Activated T-cell treated with anti-CD3 and anti-CD28 coated beads, Interleukin-2, amount 50 U/mL, for 24 hours (primary cell): Measurements from ENCODE around the gene KCNIP4.

ENCODE experiments used
- DNase-seq: peaks from one replicate; pipeline ENCODE4 v3.0.0-alpha.2; 2020
- H3K27ac Mint-ChIP-seq: 2 replicates; pipeline ENCODE4 v1.8.0; 2020; ENCODE audit warnings: mild to moderate bottlenecking, mixed read lengths
- H3K27me3 Mint-ChIP-seq: 2 replicates; pipeline ENCODE4 v1.8.0; 2020; ENCODE audit warnings: mixed read lengths
- H3K36me3 Mint-ChIP-seq: 2 replicates; pipeline ENCODE4 v1.8.0; 2020; ENCODE audit warnings: low read depth, mixed read lengths
- H3K4me1 Mint-ChIP-seq: 2 replicates; pipeline ENCODE4 v1.8.0; 2020; ENCODE audit warnings: low read depth, mixed read lengths
- H3K4me3 Mint-ChIP-seq: 2 replicates; pipeline ENCODE4 v1.8.0; 2020; ENCODE audit warnings: mild to moderate bottlenecking, moderate library complexity, mixed read lengths
- H3K9me3 Mint-ChIP-seq: 2 replicates; pipeline ENCODE4 v1.8.0; 2020; ENCODE audit warnings: mixed read lengths

The KCNIP4 gene

DNA sequence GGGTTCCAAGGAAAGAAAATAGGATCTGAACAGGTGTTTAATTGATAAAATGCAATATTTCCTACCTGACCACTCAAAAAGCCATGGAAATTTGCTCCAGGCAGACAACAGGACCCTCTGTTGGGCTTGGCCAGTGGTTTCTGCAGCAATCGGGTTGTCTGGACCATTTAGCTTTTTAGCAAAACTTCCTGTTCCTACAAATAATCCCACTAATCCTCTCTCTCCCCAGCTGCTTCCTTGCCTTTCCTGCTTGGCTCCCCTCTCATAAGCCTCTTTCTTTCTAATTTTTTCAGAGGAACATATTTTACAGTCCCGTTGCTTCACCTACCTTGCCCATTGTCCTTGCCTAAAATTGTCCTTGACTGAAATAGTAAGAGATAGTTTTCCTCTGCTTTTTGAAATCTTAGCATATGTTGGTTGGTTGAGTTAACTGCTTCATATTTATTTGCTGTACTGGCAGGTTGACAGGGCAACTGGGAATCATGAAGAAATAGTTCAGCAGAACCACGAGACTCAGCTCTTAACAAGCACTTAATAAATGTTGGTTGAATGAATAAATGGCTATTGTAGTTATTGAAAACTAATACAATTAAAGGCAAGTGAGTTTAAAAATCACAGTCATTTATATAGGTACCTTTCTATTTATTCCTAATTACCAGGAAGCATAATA is 259.8 kb downstream of the KCNIP4 start:
- Mint-ChIP-seq H3K36me3 (no peaks in the 10 kb centered on the region), H3K4me1 (no peaks in the 10 kb centered on the region), H3K4me3 (no peak overlapping the region), H3K27me3 (no peaks in the 10 kb centered on the region), H3K27ac (no peak overlapping the region), H3K9me3 (peaks cover 4% of the 10 kb centered on the region)
- no peak for DNase-seq

DNA sequence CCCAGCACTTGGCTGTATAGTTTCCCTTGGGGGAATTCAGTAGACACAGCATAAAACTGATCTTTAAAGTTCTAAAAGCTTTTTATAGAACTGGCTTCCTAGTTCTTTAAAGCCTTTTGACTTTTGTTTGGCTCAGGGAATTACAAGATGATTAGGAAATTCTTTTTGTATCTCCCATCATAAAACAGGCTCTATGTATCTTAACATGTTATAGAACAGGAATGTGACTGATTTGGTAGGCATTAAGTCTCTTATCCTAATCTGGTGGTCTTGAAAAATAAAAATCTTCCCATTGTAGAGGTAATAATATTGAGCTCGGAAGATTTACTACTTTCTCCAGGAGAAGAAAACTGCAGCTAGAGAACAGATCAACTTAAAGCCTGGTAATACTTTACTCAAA is 262.7 kb downstream of the KCNIP4 start:
- Mint-ChIP-seq H3K27me3 (no peaks in the 10 kb centered on the region), H3K36me3 (no peaks in the 10 kb centered on the region), H3K27ac (no peak overlapping the region), H3K4me3 (no peak overlapping the region), H3K9me3 (peaks cover 10% of the 10 kb centered on the region), H3K4me1 (no peaks in the 10 kb centered on the region)
- DNase-seq: no peak

DNA sequence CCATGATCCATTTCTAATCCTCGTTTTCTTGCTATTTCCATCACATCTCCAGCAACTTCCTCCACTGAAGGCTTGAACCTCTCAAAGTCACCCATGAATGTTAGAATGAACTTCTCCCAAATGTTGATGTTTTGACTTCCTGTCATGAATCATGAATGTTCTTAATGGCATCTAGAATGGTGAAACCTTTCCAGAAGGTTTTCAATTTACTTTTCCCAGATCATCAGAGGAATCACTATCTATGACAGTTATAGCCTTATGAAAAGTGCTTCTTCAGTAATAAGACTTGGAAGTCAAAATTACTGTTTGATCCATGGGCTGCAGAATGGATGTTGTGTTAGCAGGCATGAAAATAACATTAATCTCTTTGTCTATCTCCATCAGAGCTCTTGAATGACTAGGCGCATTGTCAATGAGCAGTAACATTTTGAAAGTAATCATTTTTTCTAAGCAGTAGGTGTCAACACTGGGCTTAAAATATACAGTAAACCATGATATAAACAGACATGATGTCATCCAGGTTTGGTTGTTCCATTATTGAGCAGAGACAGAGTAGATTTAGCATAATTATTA is 268.2 kb downstream of the KCNIP4 start:
- H3K27me3 Mint-ChIP-seq: no peaks in the 10 kb centered on the region
- H3K4me3 Mint-ChIP-seq: no peak overlapping the region
- peaks cover 12% of the 10 kb centered on the region for H3K9me3 Mint-ChIP-seq
- H3K27ac Mint-ChIP-seq: no peak overlapping the region
- no peaks in the 10 kb centered on the region for H3K36me3 Mint-ChIP-seq
- H3K4me1 Mint-ChIP-seq: no peaks in the 10 kb centered on the region
- DNase-seq: no peak

DNA sequence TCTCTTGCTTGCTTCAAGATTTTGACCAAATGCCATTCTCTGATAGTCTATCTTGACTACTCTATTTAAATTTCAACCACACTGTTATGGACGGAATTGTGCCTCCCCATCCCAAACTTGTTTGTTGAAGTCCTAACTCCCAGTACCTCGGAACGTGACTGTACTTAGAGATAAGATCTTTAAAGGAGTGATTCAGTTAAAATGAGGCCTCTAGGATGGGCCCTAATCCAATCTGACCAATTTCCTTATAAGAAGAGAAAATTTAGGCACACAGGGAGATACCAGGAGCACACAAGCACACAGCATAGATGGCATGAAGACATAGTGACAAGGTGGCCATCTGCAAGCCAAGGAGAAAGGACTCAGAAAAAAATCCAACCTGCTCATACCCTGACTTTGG is 269.9 kb downstream of the KCNIP4 start:
- no peak overlapping the region for H3K27ac Mint-ChIP-seq
- DNase-seq: no peak
- no peaks in the 10 kb centered on the region for H3K27me3 Mint-ChIP-seq
- no peaks in the 10 kb centered on the region for H3K36me3 Mint-ChIP-seq
- no peaks in the 10 kb centered on the region for H3K4me1 Mint-ChIP-seq
- H3K9me3 Mint-ChIP-seq: peaks cover 12% of the 10 kb centered on the region
- no peak overlapping the region for H3K4me3 Mint-ChIP-seq

DNA sequence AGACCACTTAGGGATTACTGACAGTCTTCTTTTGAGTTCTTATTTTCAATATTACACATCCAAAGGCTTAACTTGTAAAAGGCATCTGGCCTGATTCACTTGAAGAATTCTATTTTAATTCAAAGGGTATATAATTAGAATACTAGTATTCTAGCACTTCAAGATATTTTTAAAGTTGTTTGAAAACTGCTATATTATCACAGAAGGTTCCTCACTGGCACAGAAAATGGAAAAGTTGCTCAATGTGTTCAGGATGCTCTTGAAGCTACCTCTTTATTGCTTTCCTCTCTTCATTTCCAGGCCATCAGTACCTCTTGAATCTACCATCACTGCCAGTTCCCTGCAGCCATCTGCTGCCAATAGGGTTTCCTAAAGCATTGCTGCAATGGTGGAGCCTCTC is 271.4 kb downstream of the KCNIP4 start:
- H3K4me3 Mint-ChIP-seq: no peak overlapping the region
- H3K4me1 Mint-ChIP-seq: no peaks in the 10 kb centered on the region
- peaks cover 10% of the 10 kb centered on the region for H3K9me3 Mint-ChIP-seq
- no peaks in the 10 kb centered on the region for H3K27me3 Mint-ChIP-seq
- no peaks in the 10 kb centered on the region for H3K36me3 Mint-ChIP-seq
- no peak for DNase-seq
- H3K27ac Mint-ChIP-seq: no peak overlapping the region

DNA sequence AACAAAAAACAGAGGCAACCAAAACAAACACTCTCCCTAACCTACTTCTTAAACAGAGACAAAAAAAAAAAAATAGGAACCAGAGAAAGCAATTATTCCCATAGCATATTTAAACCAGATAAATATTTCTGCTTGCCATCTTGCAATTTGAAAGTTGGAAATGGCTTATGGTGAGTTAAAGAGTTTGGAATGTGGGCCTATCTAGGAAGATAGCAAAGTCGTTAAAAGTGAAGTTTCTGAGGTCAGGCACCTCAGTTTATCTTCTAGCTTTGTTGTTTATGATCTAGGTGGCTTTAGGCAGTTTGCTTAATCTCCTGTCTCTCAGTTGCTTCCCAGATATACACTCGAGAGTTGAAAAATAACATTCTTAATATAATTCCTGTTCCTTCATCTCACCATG is 284.2 kb downstream of the KCNIP4 start:
- Mint-ChIP-seq H3K4me1 (no peaks in the 10 kb centered on the region), H3K4me3 (no peak overlapping the region), H3K27me3 (no peaks in the 10 kb centered on the region), H3K9me3 (peaks cover 5% of the 10 kb centered on the region), H3K36me3 (no peaks in the 10 kb centered on the region), H3K27ac (no peak overlapping the region)
- no peak for DNase-seq

DNA sequence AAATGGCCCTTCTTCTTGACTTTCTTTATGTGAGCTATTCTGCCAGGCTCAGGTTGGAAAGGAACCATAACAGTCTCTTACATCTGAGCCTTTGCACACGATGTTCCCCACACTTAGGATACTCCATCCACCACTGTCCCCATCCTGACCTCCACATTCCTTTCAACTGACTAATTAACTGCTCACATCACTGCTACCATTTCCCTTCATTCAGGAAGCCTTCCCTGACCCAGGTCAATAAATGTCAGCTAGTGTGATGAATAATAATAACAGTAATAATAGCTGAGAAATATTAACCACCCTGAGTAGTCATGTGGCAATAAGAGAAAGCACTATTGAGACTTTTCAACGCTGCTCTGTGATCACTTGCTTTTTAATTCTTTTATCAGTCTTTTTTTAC is 291.7 kb downstream of the KCNIP4 start:
- no peaks in the 10 kb centered on the region for H3K36me3 Mint-ChIP-seq
- peaks cover 5% of the 10 kb centered on the region for H3K9me3 Mint-ChIP-seq
- no peaks in the 10 kb centered on the region for H3K27me3 Mint-ChIP-seq
- no peak overlapping the region for H3K4me3 Mint-ChIP-seq
- DNase-seq: no peak
- no peak overlapping the region for H3K27ac Mint-ChIP-seq
- no peaks in the 10 kb centered on the region for H3K4me1 Mint-ChIP-seq

DNA sequence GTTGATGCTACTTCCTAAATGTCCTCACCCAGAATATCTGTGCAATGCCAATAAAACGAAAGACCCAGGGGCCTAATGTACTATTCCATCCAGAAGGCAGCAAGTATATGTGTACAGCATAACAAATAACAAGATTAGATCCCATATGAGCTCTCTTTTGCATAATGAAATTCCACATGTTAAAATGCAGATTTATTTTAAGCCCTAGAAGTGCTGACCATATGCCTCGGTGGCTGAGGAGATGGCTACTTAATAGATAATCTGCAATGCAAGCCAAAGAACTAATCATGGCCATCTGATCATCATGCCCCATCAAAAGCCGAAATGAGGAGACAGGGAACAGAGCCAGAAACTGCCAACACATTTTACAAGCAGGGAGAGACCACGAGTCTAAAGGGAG is 293.5 kb downstream of the KCNIP4 start:
- DNase-seq: no peak
- Mint-ChIP-seq H3K27ac (no peak overlapping the region), H3K4me1 (no peaks in the 10 kb centered on the region), H3K27me3 (no peaks in the 10 kb centered on the region), H3K4me3 (no peak overlapping the region), H3K9me3 (peaks cover 5% of the 10 kb centered on the region), H3K36me3 (no peaks in the 10 kb centered on the region)

DNA sequence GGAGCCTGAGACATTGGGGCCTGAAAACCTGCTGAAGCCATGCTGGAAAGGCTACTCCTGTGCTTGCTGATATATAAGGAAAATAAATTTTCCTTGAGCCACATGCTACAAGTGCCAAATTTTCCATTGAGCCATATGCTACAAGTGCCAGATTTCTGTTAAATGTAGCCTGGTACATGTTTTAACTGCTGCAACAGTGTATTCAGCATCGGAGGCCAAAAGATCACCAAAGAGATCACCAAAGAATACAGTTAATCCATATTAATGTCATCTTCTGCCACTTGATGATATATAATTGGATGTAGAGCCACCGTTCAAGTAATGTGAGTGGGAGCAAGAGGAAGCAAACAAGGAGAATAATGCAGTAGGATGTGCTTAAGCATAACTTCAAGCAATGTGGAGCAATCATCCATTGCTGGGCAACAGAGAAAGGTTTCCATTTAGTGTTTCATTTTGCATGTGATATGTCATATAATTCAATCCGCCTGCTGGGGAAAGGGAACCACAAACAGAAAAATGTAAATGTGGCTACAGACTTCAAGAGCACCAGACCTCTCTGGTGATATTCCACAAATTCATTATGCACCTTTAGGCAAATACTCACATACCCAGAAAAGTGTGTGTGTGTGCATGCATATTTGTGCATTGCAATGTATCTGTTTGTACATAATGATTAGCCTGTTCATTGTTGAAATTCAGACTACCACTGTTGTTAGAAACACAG is 295.9 kb downstream of the KCNIP4 start:
- DNase-seq: no peak
- H3K27ac Mint-ChIP-seq: no peak overlapping the region
- no peaks in the 10 kb centered on the region for H3K36me3 Mint-ChIP-seq
- H3K4me1 Mint-ChIP-seq: no peaks in the 10 kb centered on the region
- H3K27me3 Mint-ChIP-seq: no peaks in the 10 kb centered on the region
- H3K4me3 Mint-ChIP-seq: no peak overlapping the region
- peaks cover 5% of the 10 kb centered on the region for H3K9me3 Mint-ChIP-seq

DNA sequence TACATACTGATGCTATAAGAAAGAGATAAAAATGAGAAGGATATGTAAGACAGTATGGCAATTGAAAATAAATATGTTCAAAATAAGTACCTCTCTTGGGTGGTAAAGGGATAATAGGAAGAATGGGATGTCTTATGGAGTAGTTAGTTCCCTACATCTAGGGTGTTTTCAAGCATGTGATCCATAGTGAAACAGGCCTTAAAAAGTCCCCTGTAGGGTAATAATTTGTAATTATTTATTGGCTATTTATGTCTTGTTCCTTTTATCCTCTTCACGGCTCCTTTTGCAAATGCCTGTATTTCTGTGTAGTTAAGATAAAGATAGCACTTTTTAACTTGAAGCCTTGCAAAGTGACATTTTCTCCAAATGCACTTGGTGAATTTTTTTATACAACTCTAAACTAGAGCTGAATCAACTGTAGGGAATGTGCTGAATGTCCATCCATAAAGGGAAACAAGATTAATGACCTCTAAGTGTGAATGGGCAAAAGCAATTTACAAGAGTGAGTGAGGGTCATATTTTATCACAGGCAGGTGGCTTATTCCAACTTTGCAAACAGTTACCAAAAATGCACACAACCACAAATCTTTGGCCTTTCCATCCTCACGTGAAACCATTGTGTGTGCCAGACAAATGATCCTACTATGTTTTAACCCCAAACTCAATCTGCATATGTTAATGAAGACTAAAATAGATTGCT is 299.0 kb downstream of the KCNIP4 start:
- no peak for DNase-seq
- no peak overlapping the region for H3K27ac Mint-ChIP-seq
- H3K4me3 Mint-ChIP-seq: no peak overlapping the region
- H3K27me3 Mint-ChIP-seq: no peaks in the 10 kb centered on the region
- no peaks in the 10 kb centered on the region for H3K9me3 Mint-ChIP-seq
- H3K36me3 Mint-ChIP-seq: no peaks in the 10 kb centered on the region
- no peaks in the 10 kb centered on the region for H3K4me1 Mint-ChIP-seq

DNA sequence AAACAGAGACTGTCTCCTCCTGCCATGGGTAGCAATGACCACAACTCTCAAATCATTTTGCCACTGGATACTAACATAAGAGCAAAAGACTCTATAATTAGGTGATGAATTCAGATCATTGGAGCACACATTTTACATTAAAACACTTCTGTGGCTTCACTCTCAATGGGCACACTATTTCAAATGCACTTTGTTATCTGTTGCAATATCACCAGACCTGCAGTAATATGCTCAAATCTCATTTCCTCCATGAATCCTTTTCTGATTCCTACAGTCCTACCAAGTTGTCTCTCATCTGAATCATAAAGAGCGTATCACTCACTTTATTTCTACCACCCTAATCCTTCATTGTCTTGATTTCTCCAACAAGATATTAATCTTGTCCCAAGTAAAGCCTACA is 302.8 kb downstream of the KCNIP4 start:
- Mint-ChIP-seq H3K4me3 (no peak overlapping the region), H3K4me1 (no peaks in the 10 kb centered on the region), H3K27me3 (no peaks in the 10 kb centered on the region), H3K27ac (no peak overlapping the region), H3K9me3 (peaks cover 4% of the 10 kb centered on the region), H3K36me3 (no peaks in the 10 kb centered on the region)
- no peak for DNase-seq

DNA sequence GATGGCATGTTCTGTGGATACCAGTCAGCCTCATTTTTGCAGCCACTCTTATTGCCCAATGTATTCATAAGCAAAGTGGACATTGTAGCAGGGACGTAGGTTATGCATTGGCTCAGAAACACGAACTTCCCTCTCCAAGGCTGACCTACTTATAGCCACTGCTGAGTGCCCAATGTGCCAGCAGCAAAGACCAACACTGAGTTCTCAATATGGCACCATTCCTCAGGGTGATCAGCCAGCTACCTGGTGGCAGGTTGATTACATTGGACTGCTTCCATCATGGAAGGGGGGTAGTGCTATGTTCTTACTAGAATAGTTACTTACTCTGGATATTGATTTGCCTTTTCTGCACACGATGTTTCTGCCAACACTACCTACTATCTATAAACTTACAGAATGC is 306.9 kb downstream of the KCNIP4 start:
- no peaks in the 10 kb centered on the region for H3K4me1 Mint-ChIP-seq
- no peak for DNase-seq
- no peaks in the 10 kb centered on the region for H3K36me3 Mint-ChIP-seq
- H3K27ac Mint-ChIP-seq: no peak overlapping the region
- peaks cover 8% of the 10 kb centered on the region for H3K9me3 Mint-ChIP-seq
- H3K27me3 Mint-ChIP-seq: no peaks in the 10 kb centered on the region
- H3K4me3 Mint-ChIP-seq: no peak overlapping the region

DNA sequence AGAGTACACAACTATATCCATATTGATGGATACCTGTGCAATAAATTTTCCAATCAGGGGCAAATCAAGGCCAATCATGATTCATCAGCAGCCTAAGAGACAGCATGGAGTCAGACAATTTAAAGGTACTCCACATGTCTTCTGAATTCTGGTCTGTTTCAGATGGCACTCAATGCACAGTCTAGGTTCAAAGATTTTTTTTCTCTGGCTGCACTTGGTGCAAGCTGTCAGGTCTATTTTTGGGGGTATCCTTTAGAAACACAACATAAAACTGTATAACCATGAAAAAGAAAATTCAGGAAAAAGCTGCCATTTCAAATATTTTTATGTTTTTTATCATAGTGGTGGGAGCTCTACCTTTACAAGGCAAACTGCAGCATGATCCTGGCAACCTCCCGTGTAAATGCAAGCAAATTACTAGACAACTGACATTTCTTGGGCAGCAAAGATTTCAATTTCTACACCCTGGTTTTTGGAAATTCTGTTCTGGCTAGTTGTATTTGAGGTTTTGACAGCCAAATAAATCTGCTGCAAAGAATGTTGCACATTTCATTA is 310.3 kb downstream of the KCNIP4 start:
- H3K4me3 Mint-ChIP-seq: no peak overlapping the region
- no peak overlapping the region for H3K27ac Mint-ChIP-seq
- no peaks in the 10 kb centered on the region for H3K36me3 Mint-ChIP-seq
- no peak for DNase-seq
- peaks cover 15% of the 10 kb centered on the region for H3K9me3 Mint-ChIP-seq
- no peaks in the 10 kb centered on the region for H3K4me1 Mint-ChIP-seq
- H3K27me3 Mint-ChIP-seq: no peaks in the 10 kb centered on the region

DNA sequence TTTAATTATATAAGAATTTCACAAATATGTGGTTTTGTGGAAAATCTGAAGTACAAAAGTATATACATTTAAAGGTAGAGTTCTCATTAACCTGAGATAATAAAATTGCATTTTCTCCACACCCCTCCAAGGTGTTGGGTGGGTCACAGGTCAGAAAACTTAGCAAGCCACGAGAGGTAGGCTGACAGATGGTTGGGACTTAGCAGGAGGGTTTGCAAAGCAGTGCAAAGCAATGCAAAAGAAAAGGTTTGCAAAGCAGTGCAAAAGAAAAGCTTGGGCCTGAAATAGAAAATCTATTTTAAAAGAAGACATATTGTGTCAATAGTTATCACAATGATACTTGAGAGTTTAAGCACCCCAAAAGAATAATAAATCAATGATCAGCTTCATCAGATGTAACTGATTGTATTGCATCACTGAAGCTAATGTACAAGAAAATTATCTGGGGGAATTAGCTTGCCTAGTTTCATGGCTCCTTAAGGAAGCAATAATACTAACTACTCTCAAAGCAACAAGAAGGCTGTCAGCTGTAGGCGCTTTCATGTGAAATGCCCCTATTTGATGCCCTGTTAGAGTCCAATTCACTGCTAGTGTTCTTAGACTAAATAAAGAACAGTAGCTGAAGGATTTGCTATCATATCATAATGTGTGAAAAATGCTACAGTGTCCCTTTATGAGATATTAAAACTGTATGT is 319.5 kb downstream of the KCNIP4 start:
- Mint-ChIP-seq H3K27ac (no peak overlapping the region), H3K4me3 (no peak overlapping the region), H3K27me3 (no peaks in the 10 kb centered on the region), H3K36me3 (no peaks in the 10 kb centered on the region), H3K9me3 (peaks cover 15% of the 10 kb centered on the region), H3K4me1 (no peaks in the 10 kb centered on the region)
- no peak for DNase-seq
